CD4-positive, alpha-beta memory T cell (primary cell): ENCODE data around the gene NOP56. TPM values are rescaled to one million over a fixed set of nuclear protein-coding genes. Genes with fewer than 3 reads are reported as not detected.
A peak's percentile ranks its signal among the peaks of the same experiment; 100 is the strongest.

ENCODE experiments used
- CTCF ChIA-PET: fragments of 350-600 bp; sonication (Branson Sonifier 250); formaldehyde crosslinking; loops from one replicate; lab custom pipeline; 2021; ENCODE audit warnings: inconsistent platforms; ENCODE audit not compliant: partially characterized antibody; lab: Charles Lee
- POLR2A ChIA-PET: fragments of 350-600 bp; sonication (Branson Sonifier 250); formaldehyde crosslinking; loops from one replicate; lab custom pipeline; 2021; ENCODE audit not compliant: partially characterized antibody; lab: Charles Lee
- DNase-seq, 5 donors: peaks; one replicate each; pipeline versions ENCODE4 v3.0.0 to v3.0.0-alpha.2; 2020 to 2022; ENCODE audit warnings: mixed read lengths in 1 of 5
- H3K27ac ChIP-seq: one replicate; pipeline ENCODE4 v1.7.0; 2013; ENCODE audit warnings: low read depth, low read length
- H3K27me3 ChIP-seq: 2 replicates; pipeline ENCODE4 v1.7.0; 2013; ENCODE audit warnings: mild to moderate bottlenecking, low read length, moderate library complexity; ENCODE audit not compliant: insufficient read depth
- H3K36me3 ChIP-seq: 2 replicates; pipeline ENCODE4 v1.7.0; 2013; ENCODE audit warnings: mild to moderate bottlenecking, low read length, moderate library complexity; ENCODE audit not compliant: insufficient read depth
- H3K4me1 ChIP-seq: 2 replicates; pipeline ENCODE4 v1.7.0; 2013; ENCODE audit warnings: mild to moderate bottlenecking, low read length, moderate library complexity; ENCODE audit not compliant: insufficient read depth
- H3K4me3 ChIP-seq, 2 donors: one replicate each; pipeline ENCODE4 v1.7.0; 2013; ENCODE audit warnings: low read length in 2 of 2, mild to moderate bottlenecking in 1 of 2
- H3K9me3 ChIP-seq, 2 donors: one replicate each; pipeline ENCODE4 v1.7.0; 2013; ENCODE audit warnings: low read length in 2 of 2, control low read depth in 1 of 2; ENCODE audit not compliant: control insufficient read depth in 1 of 2
- H3K27ac Mint-ChIP-seq, 7 donors: one replicate each; pipeline ENCODE4 v1.8.0; 2020 to 2021; ENCODE audit warnings: mixed read lengths in 7 of 7, mild to moderate bottlenecking in 6 of 7, inconsistent platforms in 3 of 7, moderate library complexity in 3 of 7
- H3K27me3 Mint-ChIP-seq, 2 donors: one replicate each; pipeline ENCODE4 v1.8.0; 2020 to 2021; ENCODE audit warnings: mixed read lengths in 2 of 2
- H3K36me3 Mint-ChIP-seq, 2 donors: one replicate each; pipeline ENCODE4 v1.8.0; 2020 to 2021; ENCODE audit warnings: mixed read lengths in 2 of 2, inconsistent platforms in 1 of 2, mild to moderate bottlenecking in 1 of 2
- H3K4me1 Mint-ChIP-seq, 4 donors: one replicate each; pipeline ENCODE4 v1.8.0; 2020 to 2021; ENCODE audit warnings: mixed read lengths in 4 of 4, mild to moderate bottlenecking in 1 of 4
- H3K4me3 Mint-ChIP-seq, 8 donors: one replicate each; pipeline ENCODE4 v1.8.0; 2020 to 2021; ENCODE audit warnings: mixed read lengths in 8 of 8, mild to moderate bottlenecking in 7 of 8, moderate library complexity in 6 of 8, inconsistent platforms in 3 of 8
- H3K9me3 Mint-ChIP-seq, 8 donors: one replicate each; pipeline ENCODE4 v1.8.0; 2020 to 2021; ENCODE audit warnings: mixed read lengths in 8 of 8, mild to moderate bottlenecking in 5 of 8, inconsistent platforms in 3 of 8, moderate library complexity in 1 of 8
- intact Hi-C: fragments of 100-400 bp; cut with micrococcal nuclease; formaldehyde crosslinking; loops from one replicate; pipeline ENCODE4 v1.15.1; 2023
- polyA plus RNA-seq, 2 donors: library from polyadenylated mRNA; unstranded; fragments of 300-500 nt; fragmentation: Illumina TruSeq; gene quantifications; one replicate each; pipeline ENCODE4 v1.2.3, GENCODE V29; 2021
- total RNA-seq, 2 experiments: library from RNA; stranded (reverse); gene quantifications; one replicate each; pipeline ENCODE4 v1.2.3, GENCODE V29; 2021

NOP56 gene
- total and polyA plus RNA-seq, 4 experiments from 2014 or later: 83.4 to 270 (median 197) TPM

GRCh38 chr20:2624190-2624589 lies 28.2 kb upstream of the NOP56 start:
- CTCF ChIA-PET: no interaction called here
- no peak for DNase-seq

GRCh38 chr20:2625062-2625461 lies 27.4 kb upstream of the NOP56 start:
- no peak overlapping the region for H3K4me3 Mint-ChIP-seq
- Histone ChIP-seq H3K9me3 (no peaks in the 10 kb centered on the region), H3K27me3 (no peaks in the 10 kb centered on the region), H3K27ac (no peak overlapping the region), H3K36me3 (no peaks in the 10 kb centered on the region), H3K4me3 (no peak overlapping the region), H3K4me1 (no peaks in the 10 kb centered on the region)
- H3K27ac Mint-ChIP-seq: no peak overlapping the region
- H3K9me3 Mint-ChIP-seq: peaks cover 4 to 20% (median 9%) of the 10 kb centered on the region in 8 donors
- ChIA-PET CTCF (no interaction called here), POLR2A (no interaction called here)
- H3K4me1 Mint-ChIP-seq: no peaks in the 10 kb centered on the region
- intact Hi-C loops: no loop called here
- peaks cover 6 to 14% of the 10 kb centered on the region in 2 donors for H3K27me3 Mint-ChIP-seq
- peaks cover 0 to 5% of the 10 kb centered on the region in 2 donors for H3K36me3 Mint-ChIP-seq
- DNase-seq: no peak

More at GRCh38 chr20:2624190-2624589, 28.2 kb upstream of the NOP56 start:
- Mint-ChIP-seq H3K4me1 (no peaks in the 10 kb centered on the region), H3K36me3 (peaks cover 0 to 5% of the 10 kb centered on the region in 2 donors), H3K4me3 (no peak overlapping the region), H3K27ac (peak overlapping the region in 1 of 7 donors; percentile 6), H3K9me3 (peaks cover 2 to 20% (median 9%) of the 10 kb centered on the region in 8 donors), H3K27me3 (peaks cover 12 to 16% of the 10 kb centered on the region in 2 donors)
- Histone ChIP-seq H3K27ac (no peak overlapping the region), H3K9me3 (no peaks in the 10 kb centered on the region), H3K36me3 (no peaks in the 10 kb centered on the region), H3K4me3 (no peak overlapping the region), H3K4me1 (no peaks in the 10 kb centered on the region), H3K27me3 (no peaks in the 10 kb centered on the region)
- intact Hi-C loops: no loop called here
- POLR2A ChIA-PET: no interaction called here

GRCh38 chr20:2626853-2627541 lies 25.4 kb upstream of the NOP56 start:
- Mint-ChIP-seq H3K27ac (no peak overlapping the region), H3K27me3 (peaks cover 12 to 14% of the 10 kb centered on the region in 2 donors), H3K4me1 (no peaks in the 10 kb centered on the region), H3K36me3 (peaks cover 0 to 5% of the 10 kb centered on the region in 2 donors), H3K4me3 (no peak overlapping the region), H3K9me3 (peaks cover 4 to 40% (median 24%) of the 10 kb centered on the region in 8 donors)
- no peaks in the 10 kb centered on the region for H3K4me1 ChIP-seq
- no peaks in the 10 kb centered on the region for H3K36me3 ChIP-seq
- ChIA-PET CTCF (no interaction called here), POLR2A (no interaction called here)
- H3K9me3 ChIP-seq: no peaks in the 10 kb centered on the region
- H3K27me3 ChIP-seq: no peaks in the 10 kb centered on the region
- no peak overlapping the region for H3K27ac ChIP-seq
- no peak overlapping the region for H3K4me3 ChIP-seq
- DNase-seq: no peak
- intact Hi-C loops: no loop called here

DNA sequence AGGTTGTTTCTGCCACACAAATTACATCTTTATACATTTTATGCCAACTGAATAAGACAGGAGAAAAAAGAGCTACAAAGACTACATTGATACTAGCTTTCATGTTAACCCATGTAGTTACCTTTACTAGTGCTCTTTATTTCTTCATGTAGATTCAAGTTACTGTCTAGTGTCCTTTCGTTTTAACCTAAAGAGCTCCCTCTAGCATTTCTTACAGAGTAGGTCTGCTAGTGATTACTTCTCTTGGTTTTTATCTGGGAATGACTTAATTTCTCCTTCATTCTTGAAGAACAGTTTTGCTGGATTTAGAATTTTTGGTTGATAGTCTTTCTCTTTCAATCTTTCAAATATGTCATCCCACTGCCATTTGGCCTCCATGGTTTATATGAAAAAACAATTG lies 21.2 kb upstream of the NOP56 start:
- peaks cover 0 to 4% (median under 1%) of the 10 kb centered on the region in 4 donors for H3K4me1 Mint-ChIP-seq
- H3K27me3 ChIP-seq: no peaks in the 10 kb centered on the region
- no peak for DNase-seq
- intact Hi-C loops: no loop called here
- H3K27me3 Mint-ChIP-seq: peaks cover 15 to 24% of the 10 kb centered on the region in 2 donors
- no peaks in the 10 kb centered on the region for H3K36me3 ChIP-seq
- no peaks in the 10 kb centered on the region for H3K9me3 ChIP-seq
- POLR2A ChIA-PET: no interaction called here
- no peaks in the 10 kb centered on the region for H3K4me1 ChIP-seq
- no peak overlapping the region for H3K27ac ChIP-seq
- no peak overlapping the region for H3K4me3 ChIP-seq
- CTCF ChIA-PET: interaction anchor here (0.7 kb wide), 1 partner anchor 117 kb away, joined by 3 read pairs; no protein-coding TSS in a partner anchor
- no peak overlapping the region for H3K27ac Mint-ChIP-seq
- H3K4me3 Mint-ChIP-seq: no peak overlapping the region
- H3K36me3 Mint-ChIP-seq: peaks cover 0 to 5% of the 10 kb centered on the region in 2 donors
- H3K9me3 Mint-ChIP-seq: peaks cover 4 to 38% (median 23%) of the 10 kb centered on the region in 8 donors

DNA sequence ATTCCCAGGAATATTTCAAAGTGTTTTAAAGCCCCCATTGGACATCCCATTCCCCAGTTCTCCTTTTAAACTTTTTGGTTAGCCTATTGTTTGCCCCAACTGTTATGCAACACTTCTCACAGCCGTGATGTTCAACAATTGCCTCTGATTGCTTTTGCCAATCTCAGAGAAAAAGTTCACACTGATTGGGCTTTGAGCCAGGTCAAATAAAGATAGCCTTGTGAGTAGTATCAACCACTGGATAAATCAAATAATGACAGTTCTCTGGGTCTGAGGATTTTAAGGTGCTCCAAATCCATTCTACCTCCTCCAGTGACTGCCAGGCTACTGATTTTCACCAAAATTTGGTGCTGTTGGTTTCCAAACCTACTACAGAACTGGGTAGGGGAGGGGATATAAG lies 19.1 kb upstream of the NOP56 start:
- Mint-ChIP-seq H3K4me3 (no peak overlapping the region), H3K27me3 (peaks cover 9 to 24% of the 10 kb centered on the region in 2 donors), H3K36me3 (no peaks in the 10 kb centered on the region), H3K27ac (no peak overlapping the region), H3K9me3 (peaks cover 0 to 26% (median 16%) of the 10 kb centered on the region in 8 donors), H3K4me1 (peaks cover 0 to 13% (median 8%) of the 10 kb centered on the region in 4 donors)
- no peak overlapping the region for H3K4me3 ChIP-seq
- H3K27ac ChIP-seq: no peak overlapping the region
- ChIA-PET CTCF (no interaction called here), POLR2A (no interaction called here)
- H3K9me3 ChIP-seq: no peaks in the 10 kb centered on the region
- no peaks in the 10 kb centered on the region for H3K27me3 ChIP-seq
- H3K36me3 ChIP-seq: no peaks in the 10 kb centered on the region
- DNase-seq: no peak
- intact Hi-C loops: no loop called here
- no peaks in the 10 kb centered on the region for H3K4me1 ChIP-seq

DNA sequence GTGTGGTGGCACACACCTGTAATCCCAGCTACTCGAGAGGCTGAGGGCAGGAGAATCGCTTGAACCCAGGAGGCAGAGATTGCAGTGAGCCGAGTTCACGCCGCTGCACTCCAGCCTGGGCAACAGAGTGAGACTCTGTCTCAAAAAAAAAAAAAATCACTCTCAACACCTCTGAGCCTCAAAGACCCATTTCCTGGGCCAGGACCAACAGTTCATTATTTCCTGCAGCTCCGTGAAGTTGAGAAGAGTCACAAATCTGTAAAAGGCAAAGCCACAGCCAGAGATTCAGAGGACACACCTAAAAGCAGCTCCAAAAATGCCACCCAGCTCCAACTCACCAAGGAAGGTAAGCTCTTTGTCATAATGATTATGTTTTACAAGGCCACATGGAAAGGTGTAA lies 15.2 kb upstream of the NOP56 start:
- no peaks in the 10 kb centered on the region for H3K4me1 ChIP-seq
- ChIA-PET CTCF (interaction anchor here (0.6 to 1.2 kb wide), 5 partner anchors 10 to 112 kb away, joined by 3 to 4 read pairs (median 3); no protein-coding TSS in a partner anchor), POLR2A (interaction anchor here (1.0 kb wide), 1 partner anchor 16 kb away, joined by 6 read pairs; the partner anchor contains the start of gene NOP56)
- no peaks in the 10 kb centered on the region for H3K9me3 ChIP-seq
- H3K27ac ChIP-seq: no peak overlapping the region
- H3K36me3 ChIP-seq: no peaks in the 10 kb centered on the region
- no peak overlapping the region for H3K4me3 ChIP-seq
- peak overlapping the region in 2 of 7 donors; percentile 42 to 46 for H3K27ac Mint-ChIP-seq
- H3K27me3 ChIP-seq: no peaks in the 10 kb centered on the region
- peaks cover 0 to 13% (median 8%) of the 10 kb centered on the region in 4 donors for H3K4me1 Mint-ChIP-seq
- DNase-seq: no peak
- peaks cover 3 to 15% of the 10 kb centered on the region in 2 donors for H3K27me3 Mint-ChIP-seq
- intact Hi-C loops: no loop called here
- peak overlapping the region in 3 of 8 donors; percentile 46 to 47 (median 46) for H3K4me3 Mint-ChIP-seq
- peaks cover 0 to 10% of the 10 kb centered on the region in 2 donors for H3K36me3 Mint-ChIP-seq
- H3K9me3 Mint-ChIP-seq: peaks cover 0 to 4% (median 0%) of the 10 kb centered on the region in 8 donors

DNA sequence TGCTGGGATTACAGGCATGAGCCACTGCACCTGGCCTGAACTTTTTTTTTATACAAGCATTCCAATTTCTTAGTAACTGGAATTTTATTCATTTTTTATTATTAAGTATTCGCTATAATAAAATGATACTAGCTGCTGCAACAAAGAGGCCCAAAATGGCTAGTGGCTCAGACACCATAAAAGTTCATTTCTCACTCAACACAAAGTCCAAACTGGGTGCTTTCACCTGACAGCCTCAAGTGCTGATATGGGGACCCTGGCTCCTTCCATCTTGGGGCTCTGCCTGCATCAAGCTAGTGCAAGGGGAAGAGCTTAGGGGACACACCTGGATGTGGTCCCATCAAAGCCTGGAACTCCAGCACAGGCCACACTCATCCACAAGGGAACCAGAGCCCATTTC lies 12.2 kb upstream of the NOP56 start:
- Histone ChIP-seq H3K4me3 (no peak overlapping the region), H3K36me3 (no peaks in the 10 kb centered on the region), H3K9me3 (no peaks in the 10 kb centered on the region), H3K27me3 (no peaks in the 10 kb centered on the region), H3K4me1 (no peaks in the 10 kb centered on the region), H3K27ac (no peak overlapping the region)
- ChIA-PET CTCF (no interaction called here), POLR2A (interaction anchor here (2.8 kb wide), 1 partner anchor 12 kb away, joined by 13 read pairs; the partner anchor contains the start of gene NOP56)
- peaks cover 0 to 13% (median 8%) of the 10 kb centered on the region in 4 donors for H3K4me1 Mint-ChIP-seq
- no peaks in the 10 kb centered on the region for H3K27me3 Mint-ChIP-seq
- H3K27ac Mint-ChIP-seq: no peak overlapping the region
- no peak overlapping the region for H3K4me3 Mint-ChIP-seq
- no peak for DNase-seq
- no peaks in the 10 kb centered on the region for H3K9me3 Mint-ChIP-seq
- intact Hi-C loops: no loop called here
- H3K36me3 Mint-ChIP-seq: peaks cover 0 to 14% of the 10 kb centered on the region in 2 donors
